ENCODE results near the gene RDH14. TPM values are rescaled to one million over a fixed set of nuclear protein-coding genes. Genes with fewer than 3 reads are reported as not detected.

RDH14 gene
- total and polyA plus RNA-seq, 2 of the 4 experiments (the other 2 are of a cell fraction) = 11.9 to 12.2 TPM

DNA sequence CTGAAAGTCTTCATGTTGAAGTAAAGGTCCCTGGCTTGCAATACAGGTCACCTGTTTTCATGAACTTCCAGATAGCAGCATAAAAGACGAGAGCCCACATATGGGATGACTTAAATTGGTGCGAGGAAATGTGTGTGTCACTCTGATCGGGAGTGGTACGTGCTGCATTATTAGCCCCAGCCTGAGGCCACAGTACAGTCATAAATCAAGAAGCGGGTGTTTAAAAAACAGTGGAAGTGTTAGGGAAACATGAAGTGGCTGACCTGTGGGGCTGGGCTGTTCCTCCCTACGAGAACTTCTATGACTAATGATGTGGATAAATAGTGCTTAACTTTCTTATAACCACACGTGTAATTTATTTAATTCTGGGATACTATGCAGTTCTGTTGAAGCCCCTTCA lies 24.4 kb downstream of the RDH14 start:
- Histone ChIP-seq H4K20me1 (ENCODE audit: insufficient read depth, low read length) (no peaks in the 10 kb centered on the region), H2AK5ac (ENCODE audit: low read depth, low read length) (no peak overlapping the region), H3K9me3 (ENCODE audit: control insufficient read depth, insufficient read depth, low read length) (no peaks in the 10 kb centered on the region; the same call in 1 of the 2 replicates), H3K79me1 (ENCODE audit: low read depth in 1 of 2, low read length in 2 of 2) (no peaks in the 10 kb centered on the region), H2AK9ac (replicated peaks; ENCODE audit: low read depth, low read length, poor library complexity) (no peak overlapping the region), H2BK20ac (ENCODE audit: low read depth, low read length) (no peak overlapping the region), H3K27ac (ENCODE audit: insufficient read depth, low read length) (no peak overlapping the region), H3K9me1 (ENCODE audit: insufficient read depth, low read length) (no peaks in the 10 kb centered on the region), H3K56ac (ENCODE audit: extremely low read depth, insufficient read depth, low read length) (no peak overlapping the region), H3K9ac (ENCODE audit: low read depth, low read length) (no peak overlapping the region), H3K23ac (ENCODE audit: low read depth, low read length) (no peak overlapping the region), H4K91ac (ENCODE audit: insufficient read depth, low read depth, low read length) (no peak overlapping the region), H2BK15ac (ENCODE audit: low read depth, low read length) (no peak overlapping the region), H3K18ac (ENCODE audit: low read depth, low read length) (no peak overlapping the region), H3K4me2 (ENCODE audit: low read depth, low read length) (no peak overlapping the region), H3K4me1 (ENCODE audit: control insufficient read depth, insufficient read depth, low read length) (no peaks in the 10 kb centered on the region), H3K14ac (replicated peaks; ENCODE audit: low read depth, low read length) (no peak overlapping the region), H3K27me3 (ENCODE audit: control insufficient read depth, insufficient read depth, low read length) (peaks cover 1% of the 10 kb centered on the region; the same call in 1 of the 2 replicates), H2BK5ac (ENCODE audit: low read depth, low read length, poor library complexity, severe bottlenecking) (no peak overlapping the region), H4K5ac (ENCODE audit: low read depth, low read length) (no peak overlapping the region), H3K4me3 (ENCODE audit: insufficient read depth, low read depth, low read length) (no peak overlapping the region), H2AFZ (replicated peaks; ENCODE audit: low read length, poor library complexity) (no peak overlapping the region), H3K36me3 (ENCODE audit: control insufficient read depth, insufficient read depth, low read length) (no peaks in the 10 kb centered on the region), H4K8ac (ENCODE audit: low read depth in 2 of 2, low read length in 2 of 2) (no peak overlapping the region), H3K4ac (ENCODE audit: low read depth, low read length) (no peak overlapping the region), H2BK120ac (ENCODE audit: low read depth, low read length) (no peak overlapping the region)
- dilution Hi-C loops (cut with HindIII; ENCODE audit: low sequenced_read_pairs, unreplicated experiment) = no loop called here
- peak; percentile 14 for DNase-seq
- in situ Hi-C loops (cut with MboI; ENCODE audit: low sequenced_read_pairs) = no loop called here
- no TSS peak for BruUV-seq (replicated peaks)
- intact Hi-C loops (cut with micrococcal nuclease) = no loop called here
- POLR2A ChIA-PET (ENCODE audit: unreplicated experiment) = no interaction called here
- WGBS, 2 experiments (ENCODE audit: extremely low coverage in 2 of 2, insufficient read length in 1 of 2) = 40% methylated on average over 1 of the region's 7 CpGs; no CpG with 5 or more reads in 1 of the 2 experiments
- CTCF ChIA-PET = no interaction called here
- ATAC-seq (ENCODE audit: low read depth) = 0 out of 2 replicates have a peak, but pooled peaks have one; percentile 24
- TF ChIP-seq MAFK (IDR thresholded peaks at IDR 0.05; ENCODE audit: low read depth, low read length) (no peak), RAD21 (IDR thresholded peaks at IDR 0.05; ENCODE audit: low read length) (no peak), MXI1 (IDR thresholded peaks at IDR 0.05; ENCODE audit: borderline replicate concordance, low read depth, low read length) (no peak), POLR2A (IDR thresholded peaks at IDR 0.05; ENCODE audit: low read depth, low read length) (no peak), RCOR1 (IDR thresholded peaks at IDR 0.05; ENCODE audit: insufficient replicate concordance, low read length) (no peak), CHD1 (IDR thresholded peaks at IDR 0.05; ENCODE audit: low read depth, low read length) (no peak), CEBPB (IDR thresholded peaks at IDR 0.05; ENCODE audit: low read depth, low read length) (no peak), NFE2L2 (IDR thresholded peaks at IDR 0.05; ENCODE audit: low read depth, low read length) (no peak)
- TF ChIP-seq, protein P1, sequence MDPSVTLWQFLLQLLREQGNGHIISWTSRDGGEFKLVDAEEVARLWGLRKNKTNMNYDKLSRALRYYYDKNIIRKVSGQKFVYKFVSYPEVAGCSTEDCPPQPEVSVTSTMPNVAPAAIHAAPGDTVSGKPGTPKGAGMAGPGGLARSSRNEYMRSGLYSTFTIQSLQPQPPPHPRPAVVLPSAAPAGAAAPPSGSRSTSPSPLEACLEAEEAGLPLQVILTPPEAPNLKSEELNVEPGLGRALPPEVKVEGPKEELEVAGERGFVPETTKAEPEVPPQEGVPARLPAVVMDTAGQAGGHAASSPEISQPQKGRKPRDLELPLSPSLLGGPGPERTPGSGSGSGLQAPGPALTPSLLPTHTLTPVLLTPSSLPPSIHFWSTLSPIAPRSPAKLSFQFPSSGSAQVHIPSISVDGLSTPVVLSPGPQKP (IDR thresholded peaks at IDR 0.05; ENCODE audit: borderline replicate concordance, low read depth, low read length) = no peak

Data from IMR-90 (cell line).